HG02885 (cell line): Measurements from ENCODE around the gene JCAD.

Experiments
- ATAC-seq: cut with Tn5 transposase; IDR thresholded peaks from one replicate; pipeline ENCODE4 v1.9.1; 2021; ENCODE audit warnings: mild to moderate bottlenecking; ENCODE audit not compliant: unreplicated experiment, poor library complexity

The JCAD gene

DNA sequence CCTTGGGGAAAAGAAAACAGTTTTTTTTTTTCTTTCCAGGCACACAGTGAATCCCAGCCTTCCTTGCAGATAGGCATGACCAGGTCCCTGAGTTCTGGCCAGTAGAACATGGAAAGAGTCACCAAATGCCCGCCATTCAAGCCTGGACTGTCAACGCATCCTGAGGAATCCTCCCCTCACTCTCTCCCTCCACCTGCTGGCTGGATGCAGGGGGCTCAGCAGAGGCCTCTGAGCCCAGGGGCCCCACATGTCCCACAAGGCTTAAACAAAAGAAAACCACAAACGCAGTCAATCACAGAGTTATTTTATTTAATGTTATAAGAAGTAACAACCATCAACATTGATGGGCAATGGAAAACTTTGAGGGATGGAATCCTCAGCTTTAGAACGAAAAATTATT is 93.1 kb downstream of the JCAD start:
- no peak for ATAC-seq
